H1 (cell line): Measurements from ENCODE around the gene BCAS3. TPM values are rescaled to one million over a fixed set of nuclear protein-coding genes. Genes with fewer than 3 reads are reported as not detected.

Source experiments
- CTCF ChIA-PET: fragments of 300-600 bp; sonication (Branson Sonifier 250); formaldehyde crosslinking; loops from one replicate; lab custom pipeline; 2021; ENCODE audit not compliant: partially characterized antibody; lab: Charles Lee
- POLR2A ChIA-PET: fragments of 300-600 bp; sonication (Branson Sonifier 250); formaldehyde crosslinking; loops from one replicate; lab custom pipeline; 2021; ENCODE audit warnings: inconsistent platforms; ENCODE audit not compliant: partially characterized antibody; lab: Charles Lee
- DNase-seq, 2 experiments: peaks; one replicate each; pipeline versions ENCODE4 v3.0.0 to v3.0.0-alpha.2; 2010 to 2022; ENCODE audit warnings: low spot score in 2 of 2, low read depth in 1 of 2, mixed read lengths in 1 of 2
- FAIRE-seq: peaks from 2 replicates; lab custom pipeline; 2011; peaks lifted over from hg19 to GRCh38; lab: Jason Lieb, UNC
- H2AFZ ChIP-seq: 2 replicates; pipeline ENCODE4 v1.8.1; 2012; ENCODE audit warnings: low read length, inconsistent platforms
- H2AK5ac ChIP-seq: 2 replicates; pipeline ENCODE4 v1.6.1; 2013; ENCODE audit warnings: low read depth, low read length
- H2BK120ac ChIP-seq: replicated peaks from 2 replicates; pipeline ENCODE3; 2013; ENCODE audit warnings: low read depth, low read length, inconsistent platforms
- H2BK12ac ChIP-seq: 2 replicates; pipeline ENCODE4 v1.6.1; 2013; ENCODE audit warnings: low read depth, low read length
- H2BK15ac ChIP-seq: 2 replicates; pipeline ENCODE4 v1.6.1; 2013; ENCODE audit warnings: low read length
- H2BK20ac ChIP-seq: 2 replicates; pipeline ENCODE4 v1.6.1; 2013; ENCODE audit warnings: low read length
- H2BK5ac ChIP-seq: 2 replicates; pipeline ENCODE4 v1.6.1; 2013; ENCODE audit warnings: low read depth, low read length
- H3K14ac ChIP-seq: 2 replicates; pipeline ENCODE4 v1.6.1; 2013; ENCODE audit warnings: inconsistent platforms; ENCODE audit not compliant: insufficient read length
- H3K18ac ChIP-seq: 2 replicates; pipeline ENCODE4 v1.6.1; 2013; ENCODE audit warnings: low read length; ENCODE audit errors: extremely low read depth
- H3K23ac ChIP-seq: 2 replicates; pipeline ENCODE4 v1.6.1; 2013; ENCODE audit warnings: inconsistent platforms; ENCODE audit not compliant: insufficient read length
- H3K23me2 ChIP-seq: 2 replicates; pipeline ENCODE4 v1.6.1; 2013; ENCODE audit warnings: low read depth, low read length
- H3K27ac ChIP-seq: 2 replicates; pipeline ENCODE4 v1.6.1; 2011; ENCODE audit warnings: low read depth, low read length, inconsistent platforms
- H3K27me3 ChIP-seq, 4 experiments: replicated peaks in 1 of 4; 1 replicate in 1 of 4; 2 replicates in 3 of 4; pipeline versions ENCODE4 v1.6.1 to v1.8.1; 2011 to 2013; ENCODE audit warnings: low read length in 3 of 4, mild to moderate bottlenecking in 3 of 4, inconsistent platforms in 2 of 4, mixed read lengths in 2 of 4, moderate library complexity in 1 of 4; ENCODE audit not compliant: control insufficient read depth in 3 of 4, insufficient read depth in 3 of 4; ENCODE audit errors: extremely low read depth in 1 of 4
- H3K36me3 ChIP-seq, 4 experiments: 2 replicates each; pipeline versions ENCODE4 v1.6.1 to v1.8.1; 2011 to 2013; ENCODE audit warnings: mild to moderate bottlenecking in 4 of 4, low read length in 3 of 4, moderate library complexity in 2 of 4, control low read depth in 1 of 4, inconsistent platforms in 1 of 4; ENCODE audit not compliant: insufficient read depth in 4 of 4, control insufficient read depth in 2 of 4
- H3K4ac ChIP-seq: replicated peaks from 2 replicates; pipeline ENCODE3; 2013; ENCODE audit warnings: low read length, low read depth, mixed read lengths, inconsistent platforms; ENCODE audit not compliant: insufficient read length
- H3K4me1 ChIP-seq, 4 experiments: replicated peaks in 1 of 4; 1 replicate in 1 of 4; 2 replicates in 3 of 4; pipeline versions ENCODE4 v1.6.1 to v1.8.1; 2011 to 2013; ENCODE audit warnings: low read length in 3 of 4, inconsistent platforms in 2 of 4, mixed read lengths in 1 of 4; ENCODE audit not compliant: insufficient read depth in 4 of 4, control insufficient read depth in 3 of 4
- H3K4me2 ChIP-seq, 2 experiments: 2 replicates each; pipeline versions ENCODE4 v1.6.1 to v1.8.1; 2011 to 2013; ENCODE audit warnings: low read depth in 2 of 2, low read length in 2 of 2, control low read depth in 1 of 2, inconsistent platforms in 1 of 2, mild to moderate bottlenecking in 1 of 2; ENCODE audit not compliant: insufficient read depth in 1 of 2
- H3K4me3 ChIP-seq, 4 experiments: fragments of 200-600, 300-600 bp in 1 of 4; sonication (generic), shearing (Covaris generic), sonication (Bioruptor Twin) in 1 of 4; 2 replicates each; pipeline versions ENCODE4 v1.5.1 to v1.8.1; 2011 to 2016; ENCODE audit warnings: low read length in 4 of 4, low read depth in 3 of 4, control low read depth in 2 of 4, inconsistent platforms in 2 of 4, mild to moderate bottlenecking in 2 of 4, mixed read lengths in 1 of 4, moderate library complexity in 1 of 4; ENCODE audit not compliant: insufficient read depth in 2 of 4; ENCODE audit errors: extremely low read depth in 1 of 4
- H3K56ac ChIP-seq: replicated peaks from 2 replicates; pipeline ENCODE3; 2013; ENCODE audit warnings: low read depth, mild to moderate bottlenecking, mixed read lengths, low read length, inconsistent platforms; ENCODE audit not compliant: insufficient read length
- H3K79me1 ChIP-seq: 2 replicates; pipeline ENCODE4 v1.6.1; 2013; ENCODE audit warnings: low read depth, low read length, control low read depth
- H3K79me2 ChIP-seq, 2 experiments: 2 replicates each; pipeline versions ENCODE4 v1.6.1 to v1.8.1; 2012 to 2013; ENCODE audit warnings: low read length in 2 of 2, mild to moderate bottlenecking in 2 of 2, inconsistent platforms in 1 of 2; ENCODE audit not compliant: insufficient read depth in 2 of 2, control insufficient read depth in 1 of 2
- H3K9ac ChIP-seq, 4 experiments: replicated peaks in 1 of 4; 1 replicate in 1 of 4; 2 replicates in 3 of 4; pipeline versions ENCODE4 v1.6.1 to v1.8.1; 2011 to 2013; ENCODE audit warnings: low read depth in 3 of 4, low read length in 3 of 4, control low read depth in 2 of 4, mild to moderate bottlenecking in 2 of 4, moderate library complexity in 2 of 4, inconsistent platforms in 1 of 4; ENCODE audit errors: extremely low read depth in 1 of 4
- H3K9me3 ChIP-seq, 2 experiments: 2 replicates each; pipeline versions ENCODE4 v1.6.1 to v1.8.1; 2012 to 2013; ENCODE audit warnings: mild to moderate bottlenecking in 2 of 2, moderate library complexity in 2 of 2, control low read depth in 1 of 2, inconsistent platforms in 1 of 2, low read depth in 1 of 2, low read length in 1 of 2, mixed read lengths in 1 of 2; ENCODE audit not compliant: insufficient read depth in 2 of 2
- H4K20me1 ChIP-seq, 2 experiments: replicated peaks in 1 of 2; 2 replicates each; pipeline versions ENCODE3 to v1.8.1; 2011 to 2013; ENCODE audit warnings: inconsistent platforms in 2 of 2, low read length in 2 of 2, mild to moderate bottlenecking in 1 of 2; ENCODE audit not compliant: insufficient read depth in 2 of 2, control insufficient read depth in 1 of 2
- H4K5ac ChIP-seq: 2 replicates; pipeline ENCODE4 v1.6.1; 2013; ENCODE audit warnings: low read length, low read depth, mixed read lengths, inconsistent platforms; ENCODE audit not compliant: insufficient read length
- H4K8ac ChIP-seq: 2 replicates; pipeline ENCODE4 v1.8.0; 2013; ENCODE audit warnings: mild to moderate bottlenecking, moderate library complexity, low read length, inconsistent platforms; ENCODE audit not compliant: insufficient read depth; ENCODE audit errors: extremely low read depth
- H4K91ac ChIP-seq: replicated peaks from 2 replicates; pipeline ENCODE3; 2013; ENCODE audit warnings: low read length, mixed read lengths, inconsistent platforms; ENCODE audit not compliant: insufficient read length
- CBX8 ChIP-seq: fragments of 300-800, 300-1000 bp; sonication (generic); IDR thresholded peaks from 2 replicates; pipeline ENCODE4 v1.7.1; 2016; ENCODE audit warnings: low read depth, low read length, borderline replicate concordance
- JUND ChIP-seq: IDR thresholded peaks from 2 replicates; pipeline ENCODE4 v1.6.1; 2011; ENCODE audit warnings: mild to moderate bottlenecking, improper control_type of control experiment, low read length
- MAX ChIP-seq: IDR thresholded peaks from 2 replicates; pipeline ENCODE4 v1.6.1; 2012; ENCODE audit warnings: inconsistent platforms
- WGBS, 2 experiments: shearing (Covaris generic) in 1 of 2; methylation state at CpG; one replicate each; pipeline versions ENCODE4 v1.1.6 to v1.1.7; 2013 to 2015; ENCODE audit warnings: low lambda C conversion rate in 2 of 2, mixed read lengths in 2 of 2, inconsistent platforms in 1 of 2, low coverage in 1 of 2, missing lambda C conversion rate in 1 of 2; ENCODE audit not compliant: insufficient replicate concordance in 2 of 2, insufficient coverage in 1 of 2, insufficient read length in 1 of 2; ENCODE audit errors: extremely low coverage in 1 of 2, missing lambda C conversion rate in 1 of 2; 5-methylcytosine and 5-hydroxymethylcytosine counted together
- polyA plus RNA-seq, 7 experiments: library from polyadenylated mRNA; depleted of rRNA in 3 of 7; stranded (reverse) in 5 of 7; unstranded in 2 of 7; fragments of >200 nt in 5 of 7; fragments of 200-250 nt in 2 of 7; gene quantifications; 1 replicate in 5 of 7; 2 replicates in 1 of 7; 4 replicates in 1 of 7; pipeline versions ENCODE4 v1.2.1 to v1.2.3, GENCODE V29; 2011 to 2013; ENCODE audit warnings: missing spikeins in 2 of 7, mixed read lengths in 2 of 7
- total RNA-seq: library from RNA; stranded (reverse); fragmentation: NEBNext Ultra II Directional; extraction: Animal tissue kit (Norgen Biotek cat#: 25700); gene quantifications from 2 replicates; pipeline ENCODE4 v1.2.1, GENCODE V29; 2021

The BCAS3 gene
- total and polyA plus RNA-seq, 2 of the 8 experiments (the other 6 are each of a cell fraction or from before 2014, with no cell fraction given) = 9.9 to 13.3 TPM

GRCh38 chr17:61283043-61283442, 605.4 kb downstream of the BCAS3 start:
- Histone ChIP-seq H4K20me1 (no peaks in the 10 kb centered on the region), H2BK120ac (no peak overlapping the region), H3K4me1 (peaks cover 9 to 15% (median 11%) of the 10 kb centered on the region in 4 experiments; a peak in 4 of 7 replicates), H3K18ac (no peak overlapping the region), H2AK5ac (no peak overlapping the region), H3K9me3 (no peaks in the 10 kb centered on the region), H3K36me3 (no peaks in the 10 kb centered on the region), H3K27me3 (no peaks in the 10 kb centered on the region), H3K23ac (no peak overlapping the region), H3K27ac (no peak overlapping the region), H3K4ac (no peak overlapping the region), H2BK15ac (no peak overlapping the region), H2BK5ac (no peak overlapping the region), H3K79me2 (no peaks in the 10 kb centered on the region), H3K9ac (no peak overlapping the region), H2AFZ (no peak overlapping the region), H2BK20ac (no peak overlapping the region), H3K23me2 (no peaks in the 10 kb centered on the region), H3K14ac (no peak overlapping the region), H4K5ac (no peak overlapping the region), H3K79me1 (no peaks in the 10 kb centered on the region), H4K8ac (no peak overlapping the region), H2BK12ac (no peak overlapping the region), H3K4me2 (no peak overlapping the region), H4K91ac (no peak overlapping the region), H3K56ac (no peak overlapping the region), H3K4me3 (no peak overlapping the region)
- WGBS, 2 experiments = 90% methylated on average over 6 of the region's 6 CpGs; no CpG with 5 or more reads in 1 of the 2 experiments
- ChIA-PET CTCF (interaction anchor here (0.6 to 1.6 kb wide), 2 partner anchors 8 to 71 kb away, joined by 3 to 7 read pairs; no protein-coding TSS in a partner anchor), POLR2A (no interaction called here)
- FAIRE-seq = no peak
- DNase-seq = no peak
- TF ChIP-seq JUND (no peak), CBX8 (no peak), MAX (no peak)
